Stimulated activated CD8-positive, alpha-beta memory T cell treated with anti-CD3 and anti-CD28 coated beads, Interleukin-2, amount 100 ng/mL, for 48 hours (primary cell): ENCODE measurements around the gene SNRPA1.

Experiments
- DNase-seq, 2 donors: peaks; one replicate each; pipeline ENCODE4 v3.0.0-alpha.2; 2020; ENCODE audit warnings: low read depth in 2 of 2

The SNRPA1 gene

DNA sequence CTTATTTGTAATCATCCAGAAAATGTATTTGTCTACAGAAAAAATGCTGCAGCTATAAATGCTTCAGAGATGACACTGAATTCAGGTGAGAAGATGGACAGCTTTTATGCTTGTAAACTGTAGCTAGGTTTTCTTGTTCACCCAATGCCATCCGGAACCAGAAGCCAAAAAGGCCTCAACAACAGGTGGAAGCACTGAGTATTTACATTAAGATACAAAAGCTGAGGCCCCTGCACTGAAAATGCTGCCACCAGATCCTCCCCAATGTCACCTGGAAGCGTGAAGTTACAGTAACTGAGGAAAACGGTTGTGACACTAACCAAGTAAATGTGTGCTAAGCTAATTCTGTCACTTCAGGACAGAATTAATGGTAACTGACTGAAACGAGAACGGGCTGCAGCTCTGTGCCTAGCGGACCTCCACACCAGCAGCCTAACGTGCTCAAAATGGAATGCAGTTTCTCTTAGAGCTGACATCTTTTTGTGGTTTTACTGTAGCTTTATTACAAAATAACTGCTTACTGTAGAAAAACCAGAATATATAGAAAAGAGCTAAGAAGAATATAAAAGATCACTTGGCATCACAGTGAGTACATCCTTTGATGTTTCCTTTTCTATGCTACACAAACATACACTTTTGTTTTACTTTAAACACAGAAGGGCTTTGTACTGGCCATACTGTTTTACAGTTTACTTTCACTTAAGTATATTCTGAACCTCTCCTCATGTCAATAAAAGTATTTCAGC, 50.8 kb downstream of the SNRPA1 start:
- DNase-seq = no peak

DNA sequence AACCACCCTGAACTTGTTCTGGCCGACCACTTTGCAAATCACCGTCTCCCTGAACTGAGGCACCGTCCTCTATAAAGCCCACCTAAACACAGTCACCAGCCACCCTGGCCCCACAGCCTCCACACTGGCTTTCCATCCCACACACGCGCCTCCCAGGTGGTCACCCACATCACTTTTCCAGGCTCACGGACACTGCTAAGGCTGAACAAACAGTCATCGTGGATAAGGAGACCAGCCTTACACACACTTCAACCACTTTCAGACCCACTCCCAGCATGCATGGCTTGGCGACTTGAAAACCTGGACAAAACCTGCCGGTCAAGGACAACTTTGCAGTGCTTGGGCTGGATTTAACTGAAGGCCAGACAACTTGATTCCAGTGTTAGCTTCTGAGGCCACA, 51.6 kb downstream of the SNRPA1 start:
- DNase-seq = no peak

DNA sequence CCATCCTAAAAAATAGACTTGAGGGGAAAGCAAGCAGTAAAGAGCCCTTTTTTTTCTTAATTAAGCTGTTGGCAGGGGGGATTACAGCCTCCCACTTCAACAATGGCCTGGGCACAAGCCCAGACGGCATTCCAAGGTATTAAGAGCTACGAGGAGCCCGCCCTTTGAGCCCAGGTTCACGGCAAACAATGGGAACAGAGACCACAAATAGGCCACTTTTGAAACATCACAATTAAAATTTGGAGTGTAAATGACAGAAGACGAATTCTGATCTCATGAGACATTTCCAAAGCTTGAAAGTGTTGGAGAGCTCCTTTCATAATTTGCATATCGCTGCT, 52.1 kb downstream of the SNRPA1 start:
- DNase-seq = no peak

DNA sequence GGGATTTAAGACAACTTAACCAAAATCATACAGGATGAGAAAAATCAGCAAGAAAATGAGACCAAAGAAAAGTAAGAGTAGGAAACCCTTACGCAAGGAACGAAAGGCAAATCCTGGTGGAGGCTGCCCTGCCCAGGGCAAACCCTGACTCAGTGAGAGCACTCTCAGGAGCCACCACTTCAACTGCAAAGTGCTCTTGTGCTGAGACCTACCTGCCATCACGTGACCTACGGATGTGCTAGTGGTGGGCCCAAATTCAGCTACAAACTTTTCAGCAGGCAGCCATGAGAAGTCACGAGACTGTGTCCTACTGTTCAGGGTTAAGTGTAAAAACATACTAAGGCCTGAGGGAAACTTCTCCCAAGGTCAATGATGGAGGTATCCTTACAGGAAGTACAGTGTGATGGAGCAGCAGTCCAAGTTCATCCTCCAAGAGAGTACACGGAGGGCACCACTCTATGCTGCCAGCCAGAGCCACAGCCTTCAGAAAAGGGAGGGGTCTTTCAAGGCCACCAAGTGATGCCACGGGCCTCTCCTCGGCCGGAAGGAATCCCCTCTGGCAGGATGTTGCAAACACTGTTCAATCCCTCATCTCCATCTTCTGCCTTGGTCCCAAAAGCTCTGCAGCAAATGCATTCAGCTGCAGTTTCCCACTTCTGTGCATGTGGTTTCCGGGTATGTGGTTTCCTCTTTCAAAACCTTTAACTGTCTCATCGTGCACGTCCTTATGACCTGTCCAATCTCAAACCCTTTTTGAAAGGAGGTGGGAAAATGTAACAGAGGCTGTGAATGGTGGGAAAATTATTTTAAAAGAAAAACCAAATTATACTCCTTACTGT, 52.7 kb downstream of the SNRPA1 start:
- no peak for DNase-seq

DNA sequence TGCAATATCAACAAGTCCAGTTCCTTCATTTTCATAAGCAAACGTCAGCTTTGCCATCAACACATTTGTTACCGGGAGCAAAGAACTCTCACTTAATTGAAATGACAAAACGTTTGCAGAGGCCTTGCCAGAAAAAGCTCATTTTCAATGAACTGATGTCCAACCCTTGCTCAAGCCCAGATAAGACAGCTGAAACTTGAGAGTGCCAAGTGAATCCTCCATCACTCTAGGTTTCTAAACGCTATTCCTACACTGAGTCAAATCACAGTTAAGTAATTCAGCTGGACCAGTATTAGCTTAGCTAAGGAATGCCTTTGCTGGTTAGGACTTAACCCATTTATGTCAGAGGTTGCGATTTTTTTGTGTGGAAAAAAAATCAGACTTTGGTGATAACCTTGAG, 54.7 kb downstream of the SNRPA1 start:
- DNase-seq = no peak

DNA sequence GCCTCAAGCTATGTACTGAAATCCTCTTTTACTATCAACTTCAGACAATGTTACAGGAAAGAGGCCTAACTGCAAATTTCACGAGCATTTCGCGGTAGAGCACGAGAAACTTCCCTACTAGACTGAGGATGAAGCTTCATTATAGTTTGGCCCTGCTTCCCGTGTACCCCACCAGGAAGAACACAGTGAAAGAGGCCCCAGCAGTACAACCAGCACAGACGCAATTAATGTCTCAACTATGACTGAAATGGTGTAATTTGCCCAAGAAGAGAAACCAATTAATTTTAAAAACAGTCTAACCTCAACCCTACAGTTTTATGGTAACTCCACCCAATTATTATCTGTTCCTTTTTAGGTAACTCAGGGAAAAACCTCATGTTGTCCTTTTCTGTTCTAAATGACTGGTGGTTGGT, 55.3 kb downstream of the SNRPA1 start:
- no peak for DNase-seq

DNA sequence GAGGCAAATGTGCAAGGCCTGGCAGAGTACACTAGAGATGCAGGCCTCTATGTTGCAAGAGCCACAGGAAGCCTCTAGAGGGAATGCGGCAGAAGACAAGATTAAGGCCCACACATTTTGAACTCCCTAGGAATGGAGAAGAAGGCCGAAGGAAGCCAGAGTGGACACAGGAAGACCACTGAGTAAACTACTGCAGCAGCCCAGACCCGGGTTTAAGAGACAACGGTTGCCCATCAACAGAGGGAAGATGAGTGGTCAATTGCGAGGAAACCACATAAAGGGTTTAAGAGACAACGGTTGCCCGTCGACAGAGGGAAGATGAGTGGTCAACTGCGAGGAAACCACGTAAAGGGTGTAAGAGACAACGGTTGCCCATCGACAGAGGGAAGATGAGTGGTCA, 57.8 kb downstream of the SNRPA1 start:
- DNase-seq = no peak

DNA sequence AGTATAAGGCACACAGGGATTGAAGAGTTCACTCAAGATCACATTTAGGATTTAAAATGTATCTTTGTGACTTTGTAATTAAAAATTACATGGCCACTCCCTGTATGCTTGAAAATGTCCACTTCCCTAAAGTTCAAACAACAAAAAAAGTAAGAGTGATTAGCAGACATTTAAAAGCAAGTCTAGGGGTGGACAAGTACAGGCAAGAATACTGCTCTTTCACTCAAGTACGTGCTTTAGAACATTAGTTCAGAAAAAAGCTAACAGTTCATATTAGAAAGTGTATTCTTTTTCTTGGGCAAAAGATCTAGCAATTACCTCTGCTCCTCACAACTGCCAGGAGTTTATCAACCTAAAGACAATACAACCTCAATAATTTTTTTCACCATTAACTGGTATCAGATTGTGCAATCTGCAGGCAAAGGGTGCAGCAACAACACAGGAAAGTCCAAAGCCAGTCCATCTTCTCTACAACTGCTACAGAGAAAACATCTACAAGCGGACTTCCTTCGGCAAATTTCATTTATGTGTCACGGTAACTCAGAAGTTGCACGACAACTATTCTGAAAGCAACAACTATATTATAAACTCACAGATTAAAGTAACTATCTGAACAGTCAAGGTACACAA, 61.3 kb downstream of the SNRPA1 start:
- no peak for DNase-seq

DNA sequence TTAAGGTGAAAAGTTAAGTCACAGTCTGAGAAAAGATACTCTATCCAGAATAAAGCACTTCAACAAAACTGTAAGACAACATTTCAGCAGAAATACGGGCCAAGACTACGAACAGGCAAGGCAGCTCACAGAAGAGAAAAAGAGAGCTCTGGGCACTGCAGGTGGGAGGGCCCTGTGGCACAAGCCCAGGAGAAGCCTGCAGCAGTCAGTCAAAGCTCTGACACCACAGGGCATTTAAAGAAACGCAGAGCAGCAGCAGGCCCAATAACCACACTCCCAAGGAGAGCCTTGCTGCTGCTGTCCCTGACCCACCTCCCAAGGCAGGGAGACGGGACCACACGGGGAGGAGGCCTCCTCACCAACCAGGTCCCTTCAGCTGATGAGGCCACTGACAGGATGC, 62.4 kb downstream of the SNRPA1 start:
- DNase-seq = no peak
